ENCODE results near the gene ENPP6.

The ENPP6 gene

GRCh38 chr4:184197536-184198082 lies 20.1 kb downstream of the ENPP6 start:
- intact Hi-C loops (cut with DNase I) = no loop called here
- DNase-seq = no peak

- intact Hi-C loops (cut with DNase I) = no loop called here
- no peak for DNase-seq
These were observed 20.8 kb downstream of the ENPP6 start for GRCh38 chr4:184196730-184197385.

DNA sequence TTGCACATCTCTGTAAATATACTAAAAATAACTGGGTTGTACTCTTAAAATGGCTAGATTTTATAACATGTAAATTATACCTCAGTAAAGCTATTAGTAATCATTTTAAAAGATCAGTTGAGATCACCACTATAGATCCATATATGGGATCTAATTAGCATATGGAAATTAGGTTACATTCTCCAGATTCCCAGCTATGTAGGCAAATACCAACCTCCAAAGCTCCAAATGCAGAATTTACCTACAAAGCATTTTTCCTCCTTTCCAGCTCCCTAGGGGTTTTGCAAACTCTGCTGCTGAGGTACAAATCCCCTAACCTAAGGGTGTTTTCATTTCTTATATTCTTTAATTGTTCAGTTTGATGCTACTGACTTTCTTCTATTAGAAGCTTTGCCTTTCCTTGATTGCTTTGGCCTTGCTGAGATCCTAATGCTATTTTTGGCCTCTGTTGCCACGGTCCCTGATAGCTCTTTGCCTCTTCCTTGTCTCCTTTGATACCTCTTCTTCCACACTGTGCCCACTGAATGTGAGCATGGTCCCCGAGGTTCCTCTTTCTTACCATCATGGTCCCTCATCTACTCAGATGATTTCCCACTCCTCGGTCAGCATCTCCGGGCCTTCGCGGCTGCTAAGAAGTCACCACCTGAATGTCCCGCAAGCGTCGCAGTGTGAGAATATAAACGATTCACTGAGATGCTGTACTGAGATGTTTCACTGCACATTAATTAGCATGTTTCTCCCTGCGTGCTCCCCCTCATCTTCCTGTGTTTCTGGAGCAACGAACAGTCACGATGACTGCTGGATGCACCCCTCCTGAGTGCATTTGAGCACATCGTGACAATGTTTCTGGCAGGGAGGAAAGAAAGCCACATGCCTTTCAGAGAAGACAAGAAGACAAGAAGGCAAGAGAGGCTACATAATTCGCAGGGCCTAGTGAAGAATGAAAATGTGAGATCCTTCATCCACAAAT lies 23.8 kb downstream of the ENPP6 start:
- intact Hi-C loops (cut with DNase I) = no loop called here
- peak in 30 of 42 donors; percentile 17 to 80 (median 50) for DNase-seq

GRCh38 chr4:184192933-184193332 lies 24.7 kb downstream of the ENPP6 start:
- no peak for DNase-seq
- intact Hi-C loops (cut with DNase I) = no loop called here

DNA sequence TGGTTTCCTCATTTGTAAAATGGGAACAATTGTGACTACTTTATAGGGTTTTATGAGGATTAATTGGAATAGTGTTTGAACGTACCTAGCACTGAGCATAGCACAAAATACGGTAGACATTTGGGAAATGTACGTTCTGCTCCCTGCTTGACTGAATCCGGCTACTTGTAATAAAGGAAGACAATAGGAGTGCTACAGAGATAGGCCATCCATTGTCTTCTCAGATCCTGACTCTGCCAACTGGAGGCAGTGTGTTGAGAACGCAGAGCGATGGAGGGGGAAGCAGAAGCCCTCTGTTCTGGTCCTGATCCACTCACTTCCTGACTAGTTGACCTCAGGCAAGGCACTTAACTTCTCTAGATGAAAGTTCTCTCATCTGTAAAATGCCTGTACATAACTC lies 26.4 kb downstream of the ENPP6 start:
- intact Hi-C loops (cut with DNase I) = no loop called here
- peak in 29 of 42 donors; percentile 26 to 78 (median 56) for DNase-seq

DNA sequence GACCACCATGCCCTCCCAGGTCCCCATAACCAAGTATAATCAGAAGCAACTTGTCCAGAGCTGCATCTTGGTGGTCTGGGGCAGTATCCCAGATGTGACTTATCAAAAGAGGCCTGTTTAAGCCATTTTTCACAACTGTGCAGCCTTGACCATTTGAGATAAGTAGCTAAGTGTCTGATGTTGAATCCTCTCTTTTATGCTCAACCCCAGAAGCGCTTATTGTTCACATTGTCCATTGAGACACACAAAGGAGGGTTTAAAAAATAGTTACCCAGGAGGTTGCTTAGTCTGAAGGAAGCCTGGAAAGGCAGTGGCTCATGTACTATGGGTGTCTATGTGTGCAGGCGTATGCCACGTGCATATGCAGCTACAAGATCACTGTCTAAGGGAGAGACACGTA lies 27.0 kb downstream of the ENPP6 start:
- DNase-seq = peak in 7 of 42 donors; percentile 18 to 48 (median 36)
- intact Hi-C loops (cut with DNase I) = no loop called here

- intact Hi-C loops (cut with DNase I) = no loop called here
- no peak for DNase-seq
These were observed 27.7 kb downstream of the ENPP6 start for GRCh38 chr4:184189966-184190365.

DNA sequence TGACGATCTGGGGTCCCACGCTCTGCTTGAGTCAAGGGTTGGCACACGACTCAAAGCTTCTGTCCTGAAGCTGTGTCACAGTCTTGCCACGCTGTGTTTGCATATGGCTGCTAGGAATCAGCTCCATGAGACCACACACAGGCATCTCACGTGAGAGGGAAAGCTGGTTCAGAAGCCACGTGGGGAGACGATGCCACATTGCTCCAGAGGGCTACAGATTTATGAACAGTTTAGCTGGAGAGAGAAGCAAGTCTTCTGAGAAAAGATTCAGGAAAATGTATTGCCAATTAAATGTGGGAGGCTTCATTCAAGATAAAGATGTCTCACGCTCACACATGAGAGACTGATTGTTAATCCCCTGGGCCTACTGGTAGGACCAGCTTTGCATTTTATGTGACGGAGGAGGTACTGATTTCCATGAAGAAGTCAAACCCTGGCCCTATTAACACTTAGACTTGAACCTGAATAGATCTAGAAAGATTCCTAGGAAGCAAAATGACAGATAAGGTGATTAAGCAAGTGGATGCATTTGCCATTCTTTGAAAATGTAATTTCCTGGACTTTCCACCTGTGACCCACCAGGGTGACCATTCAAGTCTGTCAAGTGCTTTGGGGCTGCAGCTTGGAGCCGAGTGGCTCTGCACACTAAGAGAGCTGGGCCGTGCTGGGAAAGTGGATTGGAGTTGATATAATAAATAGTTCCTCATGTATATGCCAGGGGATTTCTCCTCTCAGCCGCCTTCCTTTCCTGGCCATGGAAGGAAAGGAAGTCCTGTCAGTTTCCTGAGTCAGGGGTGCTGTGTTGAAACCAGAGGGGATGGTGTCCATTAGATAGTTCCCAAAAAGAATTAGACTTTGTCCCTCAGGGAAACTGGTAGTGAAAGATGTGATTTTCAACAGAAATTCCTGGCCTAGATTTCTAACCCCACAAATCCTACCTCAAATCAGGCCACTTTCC lies 29.0 kb downstream of the ENPP6 start:
- intact Hi-C loops (cut with DNase I) = no loop called here
- DNase-seq = no peak

- no peak for DNase-seq
These were observed 40.4 kb downstream of the ENPP6 start for GRCh38 chr4:184177271-184177670.

GRCh38 chr4:184174571-184175488 lies 42.8 kb downstream of the ENPP6 start:
- no peak for DNase-seq
- intact Hi-C loops (cut with DNase I) = no loop called here

More at GRCh38 chr4:184177271-184177670, 40.4 kb downstream of the ENPP6 start:
- intact Hi-C loops (cut with DNase I) = no loop called here

DNA sequence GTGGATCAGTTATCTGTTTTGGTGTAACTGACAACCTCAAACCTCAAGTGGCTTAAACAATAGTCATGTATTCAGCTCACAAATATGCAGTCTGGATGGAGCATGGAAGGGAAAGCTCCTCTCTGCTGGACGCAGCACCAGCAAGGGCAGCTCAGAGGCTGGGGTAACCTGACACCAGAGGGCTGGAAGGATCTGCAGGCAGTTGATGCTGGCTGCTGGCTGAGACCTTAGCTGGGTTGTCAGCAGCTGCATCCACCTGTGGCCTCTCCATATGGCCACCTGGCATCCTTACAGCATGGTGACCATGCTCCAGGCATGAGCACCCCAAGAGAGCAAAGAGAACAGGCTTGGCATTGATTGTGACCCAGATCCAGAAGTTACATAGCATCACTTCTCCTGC lies 46.7 kb downstream of the ENPP6 start:
- no peak for DNase-seq
- intact Hi-C loops (cut with DNase I) = no loop called here

DNA sequence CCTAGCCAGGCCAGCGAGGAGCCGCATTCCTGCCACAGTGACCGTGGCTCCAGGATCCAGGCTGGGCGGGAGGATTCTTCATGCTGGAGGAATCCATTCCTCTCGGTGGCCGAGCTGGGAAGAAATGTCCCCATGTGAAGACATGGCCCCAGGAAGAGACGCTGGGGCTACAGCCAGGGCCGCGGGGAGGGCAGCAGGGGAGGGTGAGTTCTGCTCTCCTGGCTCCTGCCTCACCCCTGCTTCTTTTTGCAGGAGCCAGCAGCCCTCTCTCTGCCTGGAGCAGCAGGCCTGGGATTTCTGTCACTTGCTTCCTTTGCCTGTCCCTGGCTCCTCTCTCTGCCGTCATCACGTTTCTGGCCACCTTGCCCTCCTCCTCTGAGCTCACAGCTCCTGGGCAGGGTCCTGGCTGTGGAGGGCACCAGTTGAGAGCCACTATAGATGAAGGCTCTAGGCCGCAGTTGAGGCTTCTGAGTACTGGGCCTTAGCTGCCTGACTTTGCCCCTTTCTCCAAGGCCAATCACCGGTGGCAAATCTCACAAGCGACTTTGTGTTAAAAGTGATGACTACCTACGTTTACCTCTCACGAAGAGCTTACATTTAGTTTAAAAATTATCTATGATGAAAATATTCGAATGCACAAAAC lies 48.3 kb downstream of the ENPP6 start:
- intact Hi-C loops (cut with DNase I) = no loop called here
- DNase-seq = no peak

DNA sequence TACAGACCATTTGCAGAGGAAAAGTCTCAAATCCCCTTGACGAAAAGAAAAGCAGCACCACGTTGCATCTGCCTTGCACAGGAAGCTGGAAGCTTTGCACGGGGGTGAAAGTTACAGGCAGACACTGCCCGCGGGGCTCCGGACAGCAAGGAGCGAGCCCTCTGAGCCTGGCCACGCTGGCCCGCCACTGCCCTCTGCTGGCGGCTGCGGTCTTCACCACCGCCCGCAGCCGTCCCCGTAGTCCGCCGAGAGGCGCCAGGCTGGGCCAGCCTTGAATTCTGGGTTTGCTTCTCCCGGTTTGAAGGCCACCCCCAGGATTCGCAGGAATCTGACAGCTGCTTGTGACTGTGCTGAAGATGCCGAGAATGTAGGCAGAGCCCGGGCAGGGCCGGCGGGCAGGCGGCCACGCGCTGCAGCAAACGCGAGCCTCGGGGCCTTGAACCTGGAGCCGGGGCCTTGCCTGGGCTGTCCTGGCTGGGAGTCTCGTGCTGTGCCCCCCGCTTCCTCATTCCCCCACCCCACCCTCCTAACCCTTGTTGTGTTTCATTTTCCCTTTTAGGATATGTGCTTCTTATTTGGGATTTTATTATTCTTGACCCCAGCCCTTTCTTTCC lies 49.2 kb downstream of the ENPP6 start:
- intact Hi-C loops (cut with DNase I) = no loop called here
- peak; percentile 41 to 92 (median 81) for DNase-seq

GRCh38 chr4:184167576-184167975 lies 50.1 kb downstream of the ENPP6 start:
- no peak for DNase-seq
- intact Hi-C loops (cut with DNase I) = no loop called here

DNA sequence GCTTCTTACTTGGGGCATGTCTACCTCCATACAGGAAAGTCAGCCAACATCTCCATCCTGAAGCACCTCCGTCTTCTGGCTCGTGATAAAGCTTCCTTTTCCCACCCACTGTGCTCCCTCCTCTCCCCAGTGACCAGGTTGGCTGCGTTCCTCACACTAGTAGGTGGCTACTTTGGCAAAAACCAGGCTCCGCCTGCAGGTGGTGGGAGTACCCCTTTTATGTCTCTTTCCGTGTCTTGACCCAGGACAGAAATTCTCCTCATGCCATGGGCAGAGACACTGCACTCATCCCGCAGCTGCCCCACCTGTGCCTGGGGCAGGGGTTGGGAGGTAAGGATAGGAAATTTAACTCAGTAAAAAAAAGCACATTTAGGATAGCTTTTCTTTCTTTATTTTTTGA lies 50.9 kb downstream of the ENPP6 start:
- intact Hi-C loops (cut with DNase I) = no loop called here
- DNase-seq = no peak

- intact Hi-C loops (cut with DNase I) = loop anchor here (2.0 kb wide), 1 partner anchor 324 kb away; no protein-coding TSS in a partner anchor
- no peak for DNase-seq
These were observed 52.4 kb downstream of the ENPP6 start for GRCh38 chr4:184165291-184165690.

GRCh38 chr4:184163813-184164212 lies 53.9 kb downstream of the ENPP6 start:
- intact Hi-C loops (cut with DNase I) = loop anchor here (2.0 kb wide), 1 partner anchor 323 kb away; no protein-coding TSS in a partner anchor

More at GRCh38 chr4:184163813-184164212, 53.9 kb downstream of the ENPP6 start:
- DNase-seq = peak; percentile 40 to 88 (median 72)
